NCI-H510A (cell line): Measurements from ENCODE around the gene TENT5C.
A peak's percentile ranks its signal among the peaks of the same experiment; 100 is the strongest.

Source experiments
- DNase-seq: peaks from one replicate; lab custom pipeline; 2025; lab: John Stamatoyannopoulos, UW

The TENT5C gene

GRCh38 chr1:117573386-117574023 is 32.3 kb upstream of the TENT5C start:
- DNase-seq, result no peak

- no peak for DNase-seq
These were observed 31.6 kb upstream of the TENT5C start for GRCh38 chr1:117574161-117574835.

- no peak for DNase-seq
These were observed 30.1 kb upstream of the TENT5C start for GRCh38 chr1:117575586-117576225.

- DNase-seq, result no peak
These were observed 29.6 kb upstream of the TENT5C start for GRCh38 chr1:117576236-117576635.

GRCh38 chr1:117577191-117577885 is 28.5 kb upstream of the TENT5C start:
- no peak for DNase-seq

GRCh38 chr1:117578466-117578865 is 27.4 kb upstream of the TENT5C start:
- DNase-seq, result no peak

- DNase-seq, result no peak
These were observed 26.5 kb upstream of the TENT5C start for GRCh38 chr1:117579221-117579906.

- no peak for DNase-seq
These were observed 25.4 kb upstream of the TENT5C start for GRCh38 chr1:117580436-117580835.

GRCh38 chr1:117580882-117581281 is 25.0 kb upstream of the TENT5C start:
- no peak for DNase-seq

- DNase-seq, result no peak
These were observed 24.4 kb upstream of the TENT5C start for GRCh38 chr1:117581391-117581943.

GRCh38 chr1:117582451-117582850 is 23.4 kb upstream of the TENT5C start:
- no peak for DNase-seq

- no peak for DNase-seq
These were observed 22.6 kb upstream of the TENT5C start for GRCh38 chr1:117583247-117583646.

GRCh38 chr1:117584181-117584580 is 21.7 kb upstream of the TENT5C start:
- DNase-seq, result no peak

GRCh38 chr1:117585086-117585485 is 20.8 kb upstream of the TENT5C start:
- no peak for DNase-seq

GRCh38 chr1:117586337-117586736 is 19.5 kb upstream of the TENT5C start:
- no peak for DNase-seq

GRCh38 chr1:117586747-117587498 is 18.9 kb upstream of the TENT5C start:
- no peak for DNase-seq

- no peak for DNase-seq
These were observed 18.1 kb upstream of the TENT5C start for GRCh38 chr1:117587499-117588356.

GRCh38 chr1:117589544-117589943 is 16.3 kb upstream of the TENT5C start:
- no peak for DNase-seq

GRCh38 chr1:117590273-117590925 is 15.4 kb upstream of the TENT5C start:
- DNase-seq, result peak; percentile 67

- no peak for DNase-seq
These were observed 14.6 kb upstream of the TENT5C start for GRCh38 chr1:117591252-117591651.
